H9 (cell line): ENCODE results near the gene CPE. TPM values are rescaled to one million over a fixed set of nuclear protein-coding genes. Genes with fewer than 3 reads are reported as not detected.

Source experiments
- DNase-seq: peaks from one replicate; pipeline ENCODE4 v3.0.0-alpha.2; 2017
- H2AFZ ChIP-seq: one replicate; pipeline ENCODE4 v1.6.1; 2013; ENCODE audit warnings: mild to moderate bottlenecking, low read length, control low read depth, moderate library complexity
- H2AK5ac ChIP-seq: 2 replicates; pipeline ENCODE4 v1.6.1; 2013; ENCODE audit warnings: low read length, control low read depth, mixed read lengths; ENCODE audit not compliant: insufficient read length
- H2BK120ac ChIP-seq: one replicate; pipeline ENCODE4 v1.6.1; 2013; ENCODE audit warnings: low read depth, mild to moderate bottlenecking, low read length, control low read depth, inconsistent platforms; ENCODE audit not compliant: poor library complexity, severe bottlenecking
- H2BK12ac ChIP-seq: 2 replicates; pipeline ENCODE4 v1.6.1; 2013; ENCODE audit warnings: low read length, control low read depth, mixed read lengths, low read depth; ENCODE audit not compliant: insufficient read length
- H2BK15ac ChIP-seq: 2 replicates; pipeline ENCODE4 v1.6.1; 2013; ENCODE audit warnings: low read depth, low read length, control low read depth
- H2BK20ac ChIP-seq: one replicate; pipeline ENCODE4 v1.6.1; 2013; ENCODE audit warnings: low read depth, mild to moderate bottlenecking, low read length, control low read depth, inconsistent platforms; ENCODE audit not compliant: poor library complexity, severe bottlenecking
- H2BK5ac ChIP-seq: 2 replicates; pipeline ENCODE4 v1.6.1; 2013; ENCODE audit warnings: low read length, control low read depth, mixed read lengths; ENCODE audit not compliant: insufficient read length
- H3K14ac ChIP-seq: 2 replicates; pipeline ENCODE4 v1.6.1; 2013; ENCODE audit warnings: low read length, control low read depth; ENCODE audit not compliant: insufficient read depth
- H3K18ac ChIP-seq: 2 replicates; pipeline ENCODE4 v1.6.1; 2013; ENCODE audit warnings: low read depth, mild to moderate bottlenecking, mixed read lengths, low read length, control low read depth; ENCODE audit not compliant: insufficient read length
- H3K23ac ChIP-seq: 2 replicates; pipeline ENCODE4 v1.6.1; 2013; ENCODE audit warnings: low read length, control low read depth, mixed read lengths, low read depth; ENCODE audit not compliant: insufficient read length
- H3K23me2 ChIP-seq: 2 replicates; pipeline ENCODE4 v1.6.1; 2013; ENCODE audit warnings: low read depth, mild to moderate bottlenecking, mixed read lengths, low read length, control low read depth; ENCODE audit not compliant: insufficient read length, poor library complexity, severe bottlenecking
- H3K27ac ChIP-seq: 2 replicates; pipeline ENCODE4 v1.5.1; 2013; ENCODE audit warnings: low read length, control low read depth, mixed read lengths, low read depth; ENCODE audit not compliant: insufficient read length
- H3K27me3 ChIP-seq: 2 replicates; pipeline ENCODE4 v1.6.1; 2013; ENCODE audit warnings: low read length, control low read depth, inconsistent platforms; ENCODE audit not compliant: insufficient read depth
- H3K4ac ChIP-seq: 2 replicates; pipeline ENCODE4 v1.6.1; 2013; ENCODE audit warnings: low read depth, mild to moderate bottlenecking, control low read depth, inconsistent platforms, low read length, moderate library complexity
- H3K4me1 ChIP-seq: 2 replicates; pipeline ENCODE4 v1.6.1; 2013; ENCODE audit warnings: low read length, control low read depth, inconsistent platforms; ENCODE audit not compliant: insufficient read depth
- H3K4me2 ChIP-seq: 2 replicates; pipeline ENCODE4 v1.6.1; 2013; ENCODE audit warnings: low read length, control low read depth, mixed read lengths; ENCODE audit not compliant: insufficient read length, insufficient read depth
- H3K56ac ChIP-seq: 2 replicates; pipeline ENCODE4 v1.6.1; 2013; ENCODE audit warnings: low read depth, mild to moderate bottlenecking, mixed read lengths, low read length, control low read depth; ENCODE audit not compliant: insufficient read length
- H3K79me1 ChIP-seq: 2 replicates; pipeline ENCODE4 v1.6.1; 2013; ENCODE audit warnings: low read depth, mild to moderate bottlenecking, moderate library complexity, low read length, control low read depth, inconsistent platforms; ENCODE audit not compliant: insufficient read depth, poor library complexity, severe bottlenecking
- H3K79me2 ChIP-seq: 2 replicates; pipeline ENCODE4 v1.6.1; 2013; ENCODE audit warnings: low read length, control low read depth, inconsistent platforms; ENCODE audit not compliant: insufficient read depth
- H3K9ac ChIP-seq: 2 replicates; pipeline ENCODE4 v1.6.1; 2013; ENCODE audit warnings: low read length, control low read depth, mixed read lengths; ENCODE audit not compliant: insufficient read length; ENCODE audit errors: extremely low read depth
- H3K9me3 ChIP-seq: one replicate; pipeline ENCODE4 v1.6.1; 2013; ENCODE audit warnings: low read depth, low read length, inconsistent platforms; ENCODE audit not compliant: control insufficient read depth
- H3T11ph ChIP-seq: one replicate; pipeline ENCODE4 v1.6.1; 2013; ENCODE audit warnings: mild to moderate bottlenecking, low read length, control low read depth, inconsistent platforms
- H4K20me1 ChIP-seq: one replicate; pipeline ENCODE4 v1.6.1; 2013; ENCODE audit not compliant: control insufficient read depth, insufficient read length, insufficient read depth
- H4K5ac ChIP-seq: 2 replicates; pipeline ENCODE4 v1.6.1; 2013; ENCODE audit warnings: low read depth, mild to moderate bottlenecking, mixed read lengths, low read length, control low read depth; ENCODE audit not compliant: insufficient read length
- H4K8ac ChIP-seq: replicated peaks from 2 replicates; pipeline ENCODE4 v1.6.1; 2013; ENCODE audit warnings: low read length, control low read depth, mixed read lengths, low read depth; ENCODE audit not compliant: insufficient read length
- H4K91ac ChIP-seq: 2 replicates; pipeline ENCODE4 v1.6.1; 2013; ENCODE audit warnings: low read depth, mild to moderate bottlenecking, moderate library complexity, mixed read lengths, low read length, control low read depth; ENCODE audit not compliant: insufficient read length
- H3K27ac Mint-ChIP-seq, 3 experiments: 2 replicates in 2 of 3; 3 replicates in 1 of 3; pipeline ENCODE4 v1.8.0; 2020 to 2021; ENCODE audit warnings: mixed read lengths in 3 of 3, mild to moderate bottlenecking in 1 of 3, moderate library complexity in 1 of 3
- H3K27me3 Mint-ChIP-seq: 2 replicates; pipeline ENCODE4 v1.8.0; 2021; ENCODE audit warnings: low read depth, mild to moderate bottlenecking, moderate library complexity, mixed read lengths
- H3K36me3 Mint-ChIP-seq, 3 experiments: 2 replicates in 2 of 3; 3 replicates in 1 of 3; pipeline ENCODE4 v1.8.0; 2020 to 2021; ENCODE audit warnings: low read depth in 3 of 3, mixed read lengths in 3 of 3; ENCODE audit not compliant: insufficient read depth in 1 of 3
- H3K4me1 Mint-ChIP-seq, 2 experiments: 2 replicates each; pipeline ENCODE4 v1.8.0; 2020; ENCODE audit warnings: mixed read lengths in 2 of 2
- H3K4me3 Mint-ChIP-seq, 2 experiments: 2 replicates in 1 of 2; 3 replicates in 1 of 2; pipeline ENCODE4 v1.8.0; 2020 to 2021; ENCODE audit warnings: mild to moderate bottlenecking in 2 of 2, mixed read lengths in 2 of 2, moderate library complexity in 1 of 2
- H3K9me3 Mint-ChIP-seq, 2 experiments: 2 replicates in 1 of 2; 3 replicates in 1 of 2; pipeline ENCODE4 v1.8.0; 2020; ENCODE audit warnings: mild to moderate bottlenecking in 2 of 2, mixed read lengths in 2 of 2, moderate library complexity in 1 of 2
- CTCF ChIP-seq: fragments of 200-600 bp; sonication (generic); conservative IDR thresholded peaks from 3 replicates; pipeline ENCODE4 v1.8.0; 2021; ENCODE audit warnings: antibody characterized with exemption, mild to moderate bottlenecking
- WGBS: extraction: QIAGEN DNeasy Blood & Tissue Kit; methylation state at CpG from one replicate; pipeline ENCODE4 v1.1.7; 2013; ENCODE audit warnings: missing lambda C conversion rate, low lambda C conversion rate, mixed read lengths; ENCODE audit not compliant: insufficient read length; ENCODE audit errors: extremely low coverage; 5-methylcytosine and 5-hydroxymethylcytosine counted together
- total RNA-seq: library from RNA; stranded (reverse); gene quantifications from 2 replicates; pipeline ENCODE4 v1.2.1, GENCODE V29; 2021

Gene CPE
- total RNA-seq, 1 experiment from 2014 or later = 10.0 TPM

GRCh38 chr4:165384186-165384585 is 5.4 kb downstream of the CPE start:
- no peak overlapping the region for H2AFZ ChIP-seq

More at GRCh38 chr4:165384186-165384585, 5.4 kb downstream of the CPE start:
- peaks cover 22 to 23% of the 10 kb centered on the region in 2 experiments for H3K4me1 Mint-ChIP-seq
- H3K4me3 Mint-ChIP-seq = no peak overlapping the region
- no peak overlapping the region for H3K27ac Mint-ChIP-seq
- Histone ChIP-seq H2BK12ac (no peak overlapping the region), H3K9me3 (no peaks in the 10 kb centered on the region), H3K4me1 (no peaks in the 10 kb centered on the region; the same call in 1 of the 2 replicates), H3K14ac (no peak overlapping the region), H3K56ac (no peak overlapping the region), H3K9ac (no peak overlapping the region), H4K5ac (no peak overlapping the region), H2BK20ac (no peak overlapping the region), H3K27me3 (peaks cover 4% of the 10 kb centered on the region; the same call in 1 of the 2 replicates), H2AK5ac (no peak overlapping the region), H2BK120ac (no peak overlapping the region), H3K18ac (no peak overlapping the region), H3K4me2 (no peak overlapping the region), H3K79me2 (no peaks in the 10 kb centered on the region), H3K79me1 (no peaks in the 10 kb centered on the region), H3K4ac (no peak overlapping the region), H3K23me2 (peaks cover 5% of the 10 kb centered on the region), H4K91ac (no peak overlapping the region), H3K23ac (no peak overlapping the region), H2BK15ac (no peak overlapping the region), H4K8ac (no peak overlapping the region), H3K27ac (no peak overlapping the region), H2BK5ac (no peak overlapping the region), H3T11ph (no peak overlapping the region), H4K20me1 (no peaks in the 10 kb centered on the region)
- WGBS = no CpG with 5 or more reads among the region's 3 CpGs
- peaks cover 19% of the 10 kb centered on the region for H3K27me3 Mint-ChIP-seq
- no peak for DNase-seq
- no peaks in the 10 kb centered on the region for H3K36me3 Mint-ChIP-seq
- H3K9me3 Mint-ChIP-seq = no peaks in the 10 kb centered on the region
- no peak for TF ChIP-seq CTCF
